HG02642 (cell line): ENCODE measurements around the gene IPO13.

ENCODE experiments used
- ATAC-seq: cut with Tn5 transposase; IDR thresholded peaks from one replicate; pipeline ENCODE4 v1.9.1; 2021; ENCODE audit warnings: mild to moderate bottlenecking; ENCODE audit not compliant: unreplicated experiment, poor library complexity

The IPO13 gene

DNA sequence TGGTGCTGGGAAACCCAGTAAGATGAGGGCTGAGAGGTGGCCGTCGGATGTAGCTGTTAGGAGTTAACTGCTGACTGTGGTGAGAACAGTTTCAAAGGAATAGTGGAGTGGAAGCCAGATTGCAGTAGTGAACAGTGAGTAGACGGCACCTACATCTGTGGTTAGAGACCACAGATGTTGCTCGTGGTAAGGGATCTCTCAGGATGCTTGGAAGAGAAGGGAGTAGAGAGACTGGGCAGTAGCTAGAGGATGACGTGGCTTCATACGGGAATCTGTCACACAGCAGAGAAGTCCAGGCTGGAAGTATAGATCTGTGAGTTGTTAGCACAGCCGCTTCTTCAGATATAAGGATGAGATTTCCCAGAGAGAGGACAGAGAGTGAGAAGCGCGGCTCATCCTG, 20.9 kb upstream of the IPO13 start:
- ATAC-seq = no peak

- no peak for ATAC-seq
Observed at GRCh38 chr1:43930168-43930948, 16.4 kb upstream of the IPO13 start.

- no peak for ATAC-seq
Observed at GRCh38 chr1:43930949-43931275, 15.8 kb upstream of the IPO13 start.

- ATAC-seq = no peak
Observed at GRCh38 chr1:43931711-43932660, 14.8 kb upstream of the IPO13 start.

DNA sequence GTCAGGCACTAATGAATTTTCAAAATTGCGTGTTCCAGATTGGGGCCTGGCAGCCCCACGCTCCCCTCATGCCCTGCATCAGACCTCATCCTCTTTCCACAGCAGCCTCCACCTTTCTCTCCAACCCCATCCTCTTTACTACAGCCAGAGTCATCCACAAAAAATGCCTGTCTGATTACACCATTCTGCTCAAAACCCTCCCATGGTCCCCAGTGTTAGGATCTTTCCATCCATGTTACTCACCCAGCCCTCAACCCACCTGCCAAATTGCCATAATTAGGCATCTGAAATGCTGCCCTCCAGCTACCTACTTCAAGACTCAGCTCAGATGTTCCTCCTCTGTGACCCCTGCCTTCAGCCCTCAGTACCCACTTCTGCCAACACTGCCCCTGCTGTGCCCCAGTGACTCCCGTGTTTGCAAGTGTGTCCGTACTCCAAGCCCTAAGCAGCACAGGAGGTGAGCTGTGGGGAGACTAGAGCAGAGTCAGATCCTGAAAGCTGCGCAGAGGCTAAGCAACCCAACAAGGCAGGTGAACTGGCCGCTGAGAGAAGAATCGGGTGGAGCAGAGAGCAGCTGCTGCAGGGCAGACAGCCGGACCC, 13.9 kb upstream of the IPO13 start:
- no peak for ATAC-seq

DNA sequence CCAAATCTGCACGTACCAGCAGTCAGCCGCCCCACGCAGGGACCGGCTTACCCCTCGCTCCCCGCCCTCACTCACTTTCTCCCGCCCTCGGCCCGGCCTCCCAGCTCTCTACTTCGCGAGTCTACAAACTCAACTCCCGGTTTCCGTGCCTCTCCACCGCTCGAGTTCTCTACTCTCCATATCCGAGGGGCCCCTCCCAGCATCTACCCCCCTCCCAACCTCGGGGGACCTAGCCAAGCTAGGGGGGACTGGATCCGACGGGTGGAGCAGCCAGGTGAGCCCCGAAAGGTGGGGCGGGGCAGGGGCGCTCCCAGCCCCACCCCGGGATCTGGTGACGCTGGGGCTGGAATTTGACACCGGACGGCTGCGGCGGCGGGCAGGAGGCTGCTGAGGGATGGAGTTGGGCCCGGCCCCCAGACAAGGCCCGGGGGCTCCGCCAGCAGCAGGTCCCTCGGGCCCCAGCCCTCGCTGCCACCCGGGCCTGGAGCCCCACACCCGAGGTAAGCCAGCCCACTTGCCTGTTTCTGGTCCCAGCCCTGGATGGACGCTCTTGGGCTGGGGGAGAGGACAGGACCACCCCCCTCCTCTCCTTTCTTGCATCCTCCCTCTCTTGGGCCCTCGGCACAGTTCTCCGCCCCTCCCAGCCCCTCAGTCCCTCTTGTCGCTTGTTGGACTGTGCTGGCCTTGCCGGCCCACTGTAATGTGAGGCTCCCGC, 13.2 kb upstream of the IPO13 start, which contains the start of gene ARTN:
Gene ARTN, plus strand, starts transcription at position 416 of the 715 bp plus-strand sequence. CDS start 1,856 bp downstream, outside the sequence.
- no peak for ATAC-seq

DNA sequence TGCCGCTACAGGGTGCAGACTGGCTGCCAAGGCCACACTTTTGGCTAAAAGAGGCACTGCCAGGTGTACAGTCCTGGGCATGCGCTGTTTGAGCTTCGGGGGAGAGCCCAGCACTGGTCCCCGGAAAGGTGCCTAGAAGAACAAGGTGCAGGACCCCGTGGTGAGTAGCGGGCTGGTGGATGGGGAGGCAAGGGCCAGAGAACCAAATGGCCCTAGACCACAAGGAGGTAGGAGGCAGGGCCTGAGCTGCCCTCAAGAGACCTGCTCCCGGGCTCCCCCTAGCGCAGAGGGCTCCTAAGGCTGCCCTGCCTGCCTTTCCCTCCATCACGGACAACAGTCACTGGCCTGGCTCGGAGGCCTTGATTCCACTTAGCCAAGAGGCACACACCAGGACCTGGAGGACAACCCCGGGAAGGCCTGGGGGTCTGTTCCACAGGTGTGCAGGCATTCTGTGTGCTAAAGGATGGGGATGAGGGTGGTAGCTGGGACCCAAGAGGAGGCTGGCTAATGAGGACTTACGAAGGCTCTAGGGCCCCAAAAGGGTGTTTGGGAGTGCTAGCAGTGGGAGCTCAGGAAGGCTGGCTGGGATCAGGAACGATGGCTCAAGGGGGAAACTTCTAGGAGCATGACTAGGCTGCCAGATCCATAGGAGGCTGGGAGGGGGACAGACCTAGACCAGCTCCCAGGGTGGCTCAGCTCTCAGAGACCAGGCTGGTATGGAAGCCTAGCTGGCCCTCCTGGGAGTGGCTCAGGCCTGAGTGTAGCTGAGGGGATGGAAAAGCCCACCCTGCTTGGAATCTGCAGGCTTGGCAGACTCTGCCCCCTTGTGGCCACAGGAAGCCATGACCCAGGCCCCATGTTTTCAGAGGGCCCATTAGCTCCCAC, 12.4 kb upstream of the IPO13 start:
- ATAC-seq = no peak

DNA sequence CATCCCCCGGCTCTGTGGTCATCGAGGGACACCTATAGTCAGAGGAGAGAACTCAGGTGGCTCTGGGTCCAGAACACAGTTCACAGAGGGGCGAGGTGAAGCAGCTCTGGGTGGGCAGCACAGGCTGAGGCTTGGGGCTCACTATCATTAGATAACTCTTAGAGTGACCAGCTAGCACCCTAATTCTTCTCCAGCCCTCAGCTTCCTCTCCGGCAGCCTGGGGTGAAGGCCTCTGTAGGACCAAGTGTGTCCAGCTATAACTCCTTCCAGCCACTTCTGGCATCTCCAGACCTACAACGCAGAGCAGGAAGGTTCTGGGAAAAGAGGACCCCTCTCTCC, 11.8 kb upstream of the IPO13 start:
- no peak for ATAC-seq

- no peak for ATAC-seq
Observed at GRCh38 chr1:43935711-43936427, 10.9 kb upstream of the IPO13 start.

DNA sequence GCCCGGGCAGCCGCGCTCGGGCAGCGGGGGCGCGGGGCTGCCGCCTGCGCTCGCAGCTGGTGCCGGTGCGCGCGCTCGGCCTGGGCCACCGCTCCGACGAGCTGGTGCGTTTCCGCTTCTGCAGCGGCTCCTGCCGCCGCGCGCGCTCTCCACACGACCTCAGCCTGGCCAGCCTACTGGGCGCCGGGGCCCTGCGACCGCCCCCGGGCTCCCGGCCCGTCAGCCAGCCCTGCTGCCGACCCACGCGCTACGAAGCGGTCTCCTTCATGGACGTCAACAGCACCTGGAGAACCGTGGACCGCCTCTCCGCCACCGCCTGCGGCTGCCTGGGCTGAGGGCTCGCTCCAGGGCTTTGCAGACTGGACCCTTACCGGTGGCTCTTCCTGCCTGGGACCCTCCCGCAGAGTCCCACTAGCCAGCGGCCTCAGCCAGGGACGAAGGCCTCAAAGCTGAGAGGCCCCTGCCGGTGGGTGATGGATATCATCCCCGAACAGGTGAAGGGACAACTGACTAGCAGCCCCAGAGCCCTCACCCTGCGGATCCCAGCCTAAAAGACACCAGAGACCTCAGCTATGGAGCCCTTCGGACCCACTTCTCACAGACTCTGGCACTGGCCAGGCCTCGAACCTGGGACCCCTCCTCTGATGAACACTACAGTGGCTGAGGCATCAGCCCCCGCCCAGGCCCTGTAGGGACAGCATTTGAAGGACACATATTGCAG, 10.2 kb upstream of the IPO13 start:
- no peak for ATAC-seq

GRCh38 chr1:43937179-43937865, 9.4 kb upstream of the IPO13 start:
- ATAC-seq = no peak

GRCh38 chr1:43938383-43938782, 8.4 kb upstream of the IPO13 start:
- no peak for ATAC-seq

- no peak for ATAC-seq
Observed at GRCh38 chr1:43938892-43939587, 7.7 kb upstream of the IPO13 start.

- no peak for ATAC-seq
Observed at GRCh38 chr1:43942411-43942810, 4.3 kb upstream of the IPO13 start.

- no peak for ATAC-seq
Observed at GRCh38 chr1:43944860-43945259, 1.9 kb upstream of the IPO13 start.

GRCh38 chr1:43945674-43946235, 995 bp upstream of the IPO13 start:
- ATAC-seq = no peak
